OCI-LY1 (cell line): ENCODE data around the gene DDA1.

Experiments used
- EZH2 ChIP-seq: fragments of 200-600 bp; sonication (generic), shearing (Covaris generic); IDR thresholded peaks from 2 replicates; pipeline ENCODE4 v1.8.0; 2017; ENCODE audit warnings: borderline replicate concordance, mixed run types, mild to moderate bottlenecking, antibody characterized with exemption, low read length, moderate library complexity, mixed read lengths
- TF ChIP-seq, protein P1 (sequence below): fragments of 200-600 bp; sonication (generic), shearing (Covaris generic); IDR thresholded peaks from 2 replicates; pipeline ENCODE4 v1.5.1; 2017; ENCODE audit warnings: mild to moderate bottlenecking, antibody characterized with exemption, low read length, moderate library complexity, mixed read lengths

DNA sequence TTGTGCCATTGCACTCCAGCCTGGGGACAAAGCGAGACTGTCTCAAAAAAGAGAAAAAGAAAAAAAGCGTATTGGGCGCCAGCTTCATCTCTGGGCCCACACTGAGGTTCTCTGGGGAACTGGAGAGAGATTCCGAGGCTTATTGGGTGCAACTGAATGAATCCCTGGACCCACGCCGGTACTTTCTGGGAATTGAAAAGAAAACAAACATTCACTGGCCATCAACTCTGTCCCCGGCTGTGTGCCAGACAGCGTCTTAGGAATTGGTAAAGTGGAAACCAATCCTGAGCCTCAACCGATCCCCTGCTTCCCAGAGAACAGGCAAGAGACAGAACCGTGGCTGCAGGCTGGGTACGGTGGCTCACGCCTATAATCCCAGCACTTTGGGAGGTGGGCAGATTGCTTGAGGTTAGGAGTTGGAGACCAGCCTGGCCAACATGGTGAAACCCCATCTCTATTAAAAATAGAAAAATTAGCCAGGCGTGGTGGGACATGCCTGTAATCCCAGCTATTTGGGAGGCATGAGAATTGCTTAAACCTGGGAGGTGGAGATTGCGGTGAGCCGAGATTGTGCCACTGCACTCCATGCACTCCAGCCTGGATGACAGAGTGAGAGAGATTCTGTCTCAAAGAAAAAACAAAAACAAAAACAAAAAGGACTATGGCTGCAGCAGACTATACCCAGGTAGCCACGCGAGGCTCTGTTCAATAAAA is 16.7 kb downstream of the DDA1 start:
- TF ChIP-seq EZH2: no peak
- TF ChIP-seq, protein P1, sequence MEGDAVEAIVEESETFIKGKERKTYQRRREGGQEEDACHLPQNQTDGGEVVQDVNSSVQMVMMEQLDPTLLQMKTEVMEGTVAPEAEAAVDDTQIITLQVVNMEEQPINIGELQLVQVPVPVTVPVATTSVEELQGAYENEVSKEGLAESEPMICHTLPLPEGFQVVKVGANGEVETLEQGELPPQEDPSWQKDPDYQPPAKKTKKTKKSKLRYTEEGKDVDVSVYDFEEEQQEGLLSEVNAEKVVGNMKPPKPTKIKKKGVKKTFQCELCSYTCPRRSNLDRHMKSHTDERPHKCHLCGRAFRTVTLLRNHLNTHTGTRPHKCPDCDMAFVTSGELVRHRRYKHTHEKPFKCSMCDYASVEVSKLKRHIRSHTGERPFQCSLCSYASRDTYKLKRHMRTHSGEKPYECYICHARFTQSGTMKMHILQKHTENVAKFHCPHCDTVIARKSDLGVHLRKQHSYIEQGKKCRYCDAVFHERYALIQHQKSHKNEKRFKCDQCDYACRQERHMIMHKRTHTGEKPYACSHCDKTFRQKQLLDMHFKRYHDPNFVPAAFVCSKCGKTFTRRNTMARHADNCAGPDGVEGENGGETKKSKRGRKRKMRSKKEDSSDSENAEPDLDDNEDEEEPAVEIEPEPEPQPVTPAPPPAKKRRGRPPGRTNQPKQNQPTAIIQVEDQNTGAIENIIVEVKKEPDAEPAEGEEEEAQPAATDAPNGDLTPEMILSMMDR: no peak
